Naive thymus-derived CD8-positive, alpha-beta T cell (primary cell): Measurements from ENCODE around the gene ZDHHC19. TPM values are rescaled to one million over a fixed set of nuclear protein-coding genes. Genes with fewer than 3 reads are reported as not detected.

Experiments used
- polyA plus RNA-seq, 3 donors: library from polyadenylated mRNA; unstranded; fragments of 300-500 nt; fragmentation: Illumina TruSeq; gene quantifications; one replicate each; pipeline ENCODE4 v1.2.3, GENCODE V29; 2021
- total RNA-seq, 8 experiments: library from RNA in 2 of 8; stranded (reverse) in 2 of 8; gene quantifications; one replicate each; pipeline ENCODE4 v1.2.3 and lab custom pipeline; 2021 to 2026

ZDHHC19 gene
- total and polyA plus RNA-seq, 5 experiments from 2014 or later: 0.51 TPM; not detected in 4

Other genes starting within 250 kb of the ZDHHC19 start
- gene TFRC, start 129.3 kb downstream of the ZDHHC19 start, total RNA-seq: 10 to 100 TPM; 52.9 to 55.9 TPM
- 10 to 100 TPM in 2 of 3 donors, 1 to 10 TPM in 1; 7.1 to 14.5 (median 10.0) TPM for gene TFRC, start 129.3 kb downstream of the ZDHHC19 start, polyA plus RNA-seq
- not detected for gene SLC51A, start 5.1 kb upstream of the ZDHHC19 start, total RNA-seq
- gene SLC51A, start 5.1 kb upstream of the ZDHHC19 start, polyA plus RNA-seq: under 1 TPM in 2 of 3 donors, not detected in 1; 0.67 to 0.89 TPM
- gene PCYT1A, start 76.3 kb upstream of the ZDHHC19 start, total RNA-seq: 10 to 100 TPM; 50.8 to 52.2 TPM
- 10 to 100 TPM in 2 of 3 donors, 1 to 10 TPM in 1; 7.6 to 12.6 (median 10.4) TPM for gene PCYT1A, start 76.3 kb upstream of the ZDHHC19 start, polyA plus RNA-seq
- 1 to 10 TPM; 4.2 to 5.4 TPM for gene DYNLT2B, start 106.8 kb upstream of the ZDHHC19 start, total RNA-seq
- 10 to 100 TPM in 1 of 3 donors, 1 to 10 TPM in 2; 9.2 to 12.6 (median 10.0) TPM for gene DYNLT2B, start 106.8 kb upstream of the ZDHHC19 start, polyA plus RNA-seq
- gene TM4SF19, start 127.0 kb upstream of the ZDHHC19 start, total RNA-seq: under 1 TPM in 1 of 2 experiments, not detected in 1; 0.66 TPM
- gene TM4SF19, start 127.0 kb upstream of the ZDHHC19 start, polyA plus RNA-seq: 1 to 10 TPM in 1 of 3 donors, under 1 TPM in 1, not detected in 1; 0.09 to 1.6 TPM
- 10 to 100 TPM; 77.0 to 88.4 TPM for gene UBXN7, start 221.0 kb upstream of the ZDHHC19 start, total RNA-seq
- 10 to 100 TPM; 27.3 to 29.6 (median 28.5) TPM for gene UBXN7, start 221.0 kb upstream of the ZDHHC19 start, polyA plus RNA-seq